Stimulated activated CD8-positive, alpha-beta memory T cell treated with anti-CD3 and anti-CD28 coated beads, Interleukin-12 subunit alpha, Interleukin-12 subunit beta, amount 100 ng/mL, for 24 hours (primary cell): ENCODE results near the gene ARHGEF7.

Experiments used
- DNase-seq: peaks from one replicate; pipeline ENCODE4 v3.0.0-alpha.2; 2020; ENCODE audit errors: extremely low read depth

The ARHGEF7 gene

GRCh38 chr13:111110054-111110453 lies 5.1 kb upstream of the ARHGEF7 start:
- DNase-seq = no peak

- DNase-seq = no peak
Measured at GRCh38 chr13:111111376-111111937, 3.7 kb upstream of the ARHGEF7 start.

DNA sequence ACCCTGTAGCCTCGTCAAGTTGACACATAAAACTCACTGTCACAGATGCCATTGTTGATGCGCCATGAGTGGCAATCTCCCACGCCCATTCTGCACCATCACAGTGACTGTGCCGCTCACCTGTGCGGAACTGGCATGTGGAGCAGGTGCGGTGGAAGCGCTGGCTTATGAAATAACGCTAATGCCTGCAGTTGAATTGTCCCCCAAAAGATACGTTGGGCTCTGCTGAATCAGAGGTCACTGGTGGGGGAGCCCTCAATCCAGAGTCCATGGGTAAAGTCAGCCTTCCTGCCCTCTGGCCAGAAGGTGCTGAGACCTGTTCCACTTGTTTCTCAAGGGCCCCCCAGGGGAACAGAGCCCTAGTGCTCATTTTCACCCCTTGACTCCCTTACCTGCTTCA lies 2.9 kb upstream of the ARHGEF7 start:
- no peak for DNase-seq

DNA sequence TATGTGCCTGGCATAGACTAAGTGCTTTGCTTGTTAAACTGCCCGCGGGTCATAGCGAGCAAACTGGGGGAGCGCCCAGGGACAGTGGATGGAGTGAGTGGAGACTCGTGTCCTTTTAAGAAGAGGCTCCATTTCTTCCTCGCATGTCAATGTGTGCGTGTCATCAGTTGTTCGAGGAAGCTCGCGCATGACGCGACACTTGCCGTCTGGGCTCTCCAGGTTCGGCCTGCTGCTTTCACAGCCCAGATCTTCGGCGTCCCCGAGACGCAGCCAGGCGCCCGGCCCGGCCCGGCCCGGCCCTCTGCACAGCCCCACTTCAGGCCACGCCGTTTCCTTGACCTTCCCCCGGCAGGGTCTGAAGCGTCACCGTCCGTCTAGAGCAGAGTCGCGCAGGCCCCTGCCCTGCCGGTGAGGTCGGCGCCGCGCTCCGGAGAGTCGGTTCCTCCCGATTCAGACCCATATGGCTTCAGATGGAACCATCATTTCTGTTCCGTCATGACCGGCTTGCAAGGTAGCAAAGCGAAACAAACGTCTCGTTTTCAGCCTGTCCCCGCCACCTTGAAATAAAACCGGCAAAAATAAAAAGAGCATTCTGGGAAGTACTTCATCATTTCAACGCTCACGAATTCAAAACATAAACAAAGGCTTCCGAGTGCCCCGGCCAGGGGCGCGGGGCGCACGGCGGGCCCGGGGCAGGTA lies 599 bp upstream of the ARHGEF7 start:
- no peak for DNase-seq

GRCh38 chr13:111115965-111116521 lies 933 bp downstream of the ARHGEF7 start:
- DNase-seq = no peak

- no peak for DNase-seq
Measured at GRCh38 chr13:111116856-111117255, 1.7 kb downstream of the ARHGEF7 start.

DNA sequence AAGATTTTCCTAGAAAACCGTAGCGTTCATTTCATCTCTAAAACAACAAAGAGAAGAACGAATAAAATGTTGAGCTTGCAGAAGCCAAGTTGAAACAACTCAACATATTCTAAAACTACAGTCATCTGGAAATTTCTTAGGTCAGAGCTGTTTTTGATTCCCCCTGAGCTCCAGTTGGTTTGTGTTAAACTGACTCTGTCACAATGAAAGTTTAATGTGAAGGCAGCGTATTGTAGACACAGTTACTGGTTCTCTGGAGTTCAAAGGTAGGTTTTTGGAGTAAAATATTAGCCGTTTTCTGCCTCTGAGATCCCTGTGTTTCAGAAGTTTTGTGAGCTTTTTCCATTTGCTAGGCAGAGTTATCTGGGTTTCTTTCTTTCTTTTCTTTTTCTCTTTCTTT lies 2.2 kb downstream of the ARHGEF7 start:
- DNase-seq = no peak

DNA sequence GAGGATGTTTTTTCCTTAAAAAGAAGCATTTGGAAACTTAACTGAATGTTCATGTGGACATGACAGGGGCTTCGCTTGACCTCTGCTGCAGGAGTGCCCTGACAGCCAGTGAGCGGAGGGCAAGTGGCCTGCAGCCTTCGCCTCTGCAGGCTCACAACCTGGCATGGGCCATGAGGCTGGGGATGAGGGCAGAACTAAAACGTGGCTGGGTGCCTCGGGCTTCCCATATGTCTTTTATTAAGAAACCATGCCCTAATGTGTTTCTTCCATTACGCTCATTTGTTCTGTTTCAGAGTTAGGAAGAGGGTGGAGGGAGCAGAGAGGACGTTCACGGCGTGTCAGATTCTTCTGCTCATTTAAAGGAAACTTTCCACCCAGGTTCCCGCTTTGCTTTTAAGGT lies 2.9 kb downstream of the ARHGEF7 start:
- no peak for DNase-seq

DNA sequence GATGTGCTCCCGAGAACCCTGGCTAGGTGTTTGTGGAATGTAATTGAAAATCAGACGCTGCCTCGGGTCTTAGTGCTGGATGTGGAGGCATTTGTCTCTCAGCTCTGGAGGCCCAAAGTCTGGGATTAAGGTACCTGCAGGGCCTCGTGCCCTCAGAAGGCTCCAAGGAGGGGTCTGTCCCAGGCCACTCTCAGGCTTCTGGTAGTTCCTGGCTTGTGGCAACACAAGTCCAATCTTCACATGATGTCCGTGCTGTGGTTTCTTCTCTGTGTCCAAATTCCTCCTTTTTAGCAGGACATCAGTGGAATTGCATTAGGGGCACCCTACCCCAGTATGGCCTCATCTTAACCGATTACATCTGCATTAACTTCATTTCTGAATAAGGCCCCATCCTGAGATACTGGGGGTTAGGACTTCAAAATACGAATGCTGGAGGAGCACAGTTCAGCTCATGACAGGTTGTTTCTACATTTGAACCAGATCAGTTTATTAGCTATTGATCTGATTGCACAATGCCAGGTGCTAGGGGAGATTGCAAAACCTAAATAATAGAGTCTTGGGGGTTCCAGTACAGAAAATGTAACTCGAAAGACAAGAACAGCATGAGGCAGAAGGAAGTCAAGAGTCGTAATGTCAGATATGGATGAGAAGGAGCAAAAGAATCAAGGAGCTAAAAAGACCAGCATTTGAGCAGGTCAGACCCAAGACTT lies 3.9 kb downstream of the ARHGEF7 start:
- DNase-seq = no peak

DNA sequence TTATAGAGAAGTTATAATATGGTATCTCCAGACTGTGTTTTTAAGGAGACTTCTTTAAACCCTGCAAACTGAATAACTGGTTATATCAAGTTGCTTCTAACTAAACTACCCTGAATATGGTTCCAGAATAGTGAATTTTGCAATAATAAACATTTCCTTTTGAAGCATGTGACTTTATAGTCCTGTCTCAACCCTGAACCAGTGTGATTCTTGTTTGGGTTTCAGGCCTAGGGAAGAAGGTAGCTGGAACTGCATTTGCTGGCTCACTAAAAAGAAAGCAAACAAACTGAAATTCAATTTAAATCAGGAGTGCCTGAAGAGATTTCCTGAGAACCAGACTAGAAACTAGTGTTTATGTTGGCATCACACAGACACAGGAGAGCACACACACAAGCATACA lies 4.9 kb downstream of the ARHGEF7 start:
- DNase-seq = no peak

DNA sequence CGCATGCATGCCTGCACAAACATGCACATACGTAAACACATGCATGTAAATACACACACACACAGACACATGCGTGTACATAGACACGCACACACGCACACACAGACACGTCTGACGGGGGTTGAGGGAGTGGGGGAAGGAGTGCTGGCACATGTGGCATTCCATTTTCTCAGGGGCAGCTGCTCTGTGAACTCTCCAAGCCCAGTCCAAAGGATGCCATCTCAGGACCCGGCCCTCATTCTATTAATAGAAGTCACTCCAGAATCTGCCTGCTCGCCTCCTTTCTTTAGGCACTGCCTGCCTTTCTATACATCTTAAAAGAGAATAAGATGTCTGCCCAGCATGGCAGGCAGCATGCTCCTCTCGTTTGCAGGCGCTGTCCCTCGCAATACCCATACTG lies 5.3 kb downstream of the ARHGEF7 start:
- no peak for DNase-seq

- no peak for DNase-seq
Measured at GRCh38 chr13:111120913-111121312, 5.8 kb downstream of the ARHGEF7 start.

DNA sequence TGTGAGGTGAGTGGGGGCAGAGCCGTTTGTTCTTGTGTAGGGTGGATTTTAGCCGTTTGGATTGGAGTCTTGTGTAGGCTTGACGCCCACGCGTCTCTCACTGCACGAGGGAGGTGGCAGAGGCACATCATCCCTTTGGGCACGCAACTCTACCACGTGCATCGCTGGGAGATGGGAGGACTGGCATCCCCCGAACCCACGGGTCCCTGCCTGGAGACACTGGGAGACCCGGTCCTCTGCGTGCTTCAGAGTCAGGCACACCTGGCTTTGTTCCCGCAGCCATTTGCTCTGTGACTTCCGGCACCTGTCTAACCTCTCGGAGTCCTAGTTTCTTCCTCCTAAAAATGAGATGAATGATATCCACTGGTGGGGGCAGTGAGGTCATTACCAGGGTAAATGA lies 6.4 kb downstream of the ARHGEF7 start:
- no peak for DNase-seq

GRCh38 chr13:111122056-111122455 lies 6.9 kb downstream of the ARHGEF7 start:
- DNase-seq = no peak

DNA sequence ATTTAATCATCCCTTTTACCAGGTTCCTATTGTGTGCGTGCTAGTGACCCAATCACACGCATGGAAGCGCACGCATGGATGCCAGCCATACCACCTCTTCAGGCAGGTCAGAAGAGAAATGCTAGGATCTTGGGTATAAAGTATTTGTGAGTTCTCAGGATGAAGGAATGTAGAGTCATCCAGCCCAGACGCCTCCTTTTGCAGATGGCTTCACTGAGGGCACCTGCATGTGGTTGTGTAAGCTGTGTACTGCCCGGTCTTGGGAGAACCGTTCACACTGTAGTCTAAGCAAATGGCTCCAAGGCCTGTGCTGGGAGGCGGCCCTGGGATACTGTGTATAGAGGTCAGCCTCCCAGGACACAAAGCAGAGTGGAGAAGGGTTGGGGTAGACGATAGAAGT lies 7.5 kb downstream of the ARHGEF7 start:
- no peak for DNase-seq

GRCh38 chr13:111123221-111123620 lies 8.1 kb downstream of the ARHGEF7 start:
- DNase-seq = no peak

DNA sequence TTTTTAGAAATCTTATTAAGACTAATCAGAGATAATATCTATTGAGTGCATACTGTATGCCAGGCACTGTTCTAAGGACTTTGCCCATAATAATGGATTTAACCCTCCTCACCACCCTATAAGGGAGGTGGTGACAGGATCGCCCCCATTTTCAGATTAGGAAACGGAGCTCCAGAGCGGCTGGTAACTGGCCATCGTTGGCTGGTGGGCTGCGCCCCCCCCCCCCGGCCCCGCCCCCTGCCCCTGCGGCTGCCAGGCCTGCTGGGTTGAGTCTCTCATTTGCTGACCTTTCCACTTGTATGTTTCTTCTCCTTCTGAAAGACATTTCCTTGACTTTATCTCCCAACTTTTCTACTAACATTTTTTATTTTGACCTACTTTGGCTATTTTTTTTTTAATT lies 8.5 kb downstream of the ARHGEF7 start:
- DNase-seq = no peak

- DNase-seq = no peak
Measured at GRCh38 chr13:111126509-111126908, 11.4 kb downstream of the ARHGEF7 start.

GRCh38 chr13:111129465-111130115 lies 14.5 kb downstream of the ARHGEF7 start:
- no peak for DNase-seq

GRCh38 chr13:111130116-111130508 lies 15.0 kb downstream of the ARHGEF7 start:
- DNase-seq = no peak

GRCh38 chr13:111131048-111131447 lies 15.9 kb downstream of the ARHGEF7 start:
- DNase-seq = no peak

GRCh38 chr13:111131611-111132010 lies 16.5 kb downstream of the ARHGEF7 start:
- DNase-seq = no peak
